ENCODE data around the gene STARD13. TPM values are rescaled to one million over a fixed set of nuclear protein-coding genes. Genes with fewer than 3 reads are reported as not detected.

STARD13 gene
- total RNA-seq, 1 experiment from 2014 or later = 2.1 TPM

DNA sequence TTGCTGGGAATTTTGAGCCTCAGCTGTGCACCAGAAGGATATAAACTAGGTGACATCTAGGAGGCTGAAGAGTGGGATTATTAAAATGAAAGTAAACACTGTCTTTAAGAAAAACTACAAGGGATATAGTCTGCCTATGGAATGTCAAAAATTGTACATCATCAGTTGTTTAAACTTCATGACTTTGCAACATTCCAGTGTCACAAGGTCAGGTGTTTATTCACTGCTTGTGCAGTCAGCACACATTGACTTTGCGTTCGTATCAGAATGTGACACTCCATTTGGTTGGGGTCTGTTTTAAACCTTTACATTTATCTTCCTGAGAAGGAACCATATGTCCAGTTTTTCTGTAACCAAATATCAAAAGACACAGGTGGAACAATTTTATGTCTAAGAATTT, 183.7 kb downstream of the STARD13 start:
- no peaks in the 10 kb centered on the region for H4K20me1 ChIP-seq (ENCODE audit: control insufficient read depth, insufficient read depth, insufficient read length)
- no peak overlapping the region for H2AFZ ChIP-seq (ENCODE audit: low read length)
- no peaks in the 10 kb centered on the region for H3K27me3 ChIP-seq (ENCODE audit: insufficient read depth, low read length)
- no peak overlapping the region for H3K9ac ChIP-seq (ENCODE audit: extremely low read depth, insufficient read length, low read length)
- H3K4me1 ChIP-seq (ENCODE audit: insufficient read depth, low read length) = no peaks in the 10 kb centered on the region
- no peak overlapping the region for H3K4me2 ChIP-seq (ENCODE audit: insufficient read depth, insufficient read length, low read length)
- Mint-ChIP-seq H3K4me3 (no peak overlapping the region), H3K4me1 (peaks cover 4 to 6% of the 10 kb centered on the region in 2 experiments; a peak in 3 of 4 replicates), H3K27ac (no peak overlapping the region), H3K9me3 (no peaks in the 10 kb centered on the region), H3K27me3 (ENCODE audit: low read depth) (no peaks in the 10 kb centered on the region), H3K36me3 (ENCODE audit: insufficient read depth in 1 of 3, low read depth in 3 of 3) (peaks cover 0 to 7% (median 0%) of the 10 kb centered on the region in 3 experiments; a peak in 2 of 7 replicates)
- no CpG with 5 or more reads among the region's 2 CpGs for WGBS (ENCODE audit: extremely low coverage, insufficient read length, low lambda C conversion rate)
- H3K79me2 ChIP-seq (ENCODE audit: insufficient read depth, low read length) = no peaks in the 10 kb centered on the region
- no peak overlapping the region for H3K56ac ChIP-seq (ENCODE audit: insufficient read length, low read depth, low read length)
- H3T11ph ChIP-seq (ENCODE audit: low read length) = no peak overlapping the region
- no peak overlapping the region for H2AK5ac ChIP-seq (ENCODE audit: insufficient read length, low read length)
- H4K5ac ChIP-seq (ENCODE audit: insufficient read length, low read depth, low read length) = no peak overlapping the region
- no peak for DNase-seq
- H4K8ac ChIP-seq (replicated peaks; ENCODE audit: insufficient read length, low read depth, low read length) = no peak overlapping the region
- no peak overlapping the region for H2BK120ac ChIP-seq (ENCODE audit: low read depth, low read length, poor library complexity, severe bottlenecking)
- no peaks in the 10 kb centered on the region for H3K23me2 ChIP-seq (ENCODE audit: insufficient read length, low read depth, low read length, poor library complexity, severe bottlenecking)
- no peak overlapping the region for H2BK15ac ChIP-seq (ENCODE audit: low read depth, low read length)
- TF ChIP-seq, protein P1, sequence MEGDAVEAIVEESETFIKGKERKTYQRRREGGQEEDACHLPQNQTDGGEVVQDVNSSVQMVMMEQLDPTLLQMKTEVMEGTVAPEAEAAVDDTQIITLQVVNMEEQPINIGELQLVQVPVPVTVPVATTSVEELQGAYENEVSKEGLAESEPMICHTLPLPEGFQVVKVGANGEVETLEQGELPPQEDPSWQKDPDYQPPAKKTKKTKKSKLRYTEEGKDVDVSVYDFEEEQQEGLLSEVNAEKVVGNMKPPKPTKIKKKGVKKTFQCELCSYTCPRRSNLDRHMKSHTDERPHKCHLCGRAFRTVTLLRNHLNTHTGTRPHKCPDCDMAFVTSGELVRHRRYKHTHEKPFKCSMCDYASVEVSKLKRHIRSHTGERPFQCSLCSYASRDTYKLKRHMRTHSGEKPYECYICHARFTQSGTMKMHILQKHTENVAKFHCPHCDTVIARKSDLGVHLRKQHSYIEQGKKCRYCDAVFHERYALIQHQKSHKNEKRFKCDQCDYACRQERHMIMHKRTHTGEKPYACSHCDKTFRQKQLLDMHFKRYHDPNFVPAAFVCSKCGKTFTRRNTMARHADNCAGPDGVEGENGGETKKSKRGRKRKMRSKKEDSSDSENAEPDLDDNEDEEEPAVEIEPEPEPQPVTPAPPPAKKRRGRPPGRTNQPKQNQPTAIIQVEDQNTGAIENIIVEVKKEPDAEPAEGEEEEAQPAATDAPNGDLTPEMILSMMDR (conservative IDR thresholded peaks at IDR 0.05) = no peak
- H3K14ac ChIP-seq (ENCODE audit: insufficient read depth, low read length) = no peak overlapping the region
- no peak overlapping the region for H3K4ac ChIP-seq (ENCODE audit: low read depth, low read length)
- H3K27ac ChIP-seq (ENCODE audit: insufficient read length, low read depth, low read length) = no peak overlapping the region
- no peaks in the 10 kb centered on the region for H3K79me1 ChIP-seq (ENCODE audit: insufficient read depth, low read depth, low read length, poor library complexity, severe bottlenecking)
- no peak overlapping the region for H2BK20ac ChIP-seq (ENCODE audit: low read depth, low read length, poor library complexity, severe bottlenecking)
- no peak overlapping the region for H2BK5ac ChIP-seq (ENCODE audit: insufficient read length, low read length)
- H3K18ac ChIP-seq (ENCODE audit: insufficient read length, low read depth, low read length) = no peak overlapping the region
- H3K9me3 ChIP-seq (ENCODE audit: control insufficient read depth, low read depth, low read length) = no peaks in the 10 kb centered on the region
- no peak overlapping the region for H3K23ac ChIP-seq (ENCODE audit: insufficient read length, low read depth, low read length)
- H2BK12ac ChIP-seq (ENCODE audit: insufficient read length, low read depth, low read length) = no peak overlapping the region
- H4K91ac ChIP-seq (ENCODE audit: insufficient read length, low read depth, low read length) = no peak overlapping the region

All from H9 (cell line).